ENCODE measurements around the gene OR10A2. TPM values are rescaled to one million over a fixed set of nuclear protein-coding genes. Genes with fewer than 3 reads are reported as not detected.

OR10A2 gene, protein sequence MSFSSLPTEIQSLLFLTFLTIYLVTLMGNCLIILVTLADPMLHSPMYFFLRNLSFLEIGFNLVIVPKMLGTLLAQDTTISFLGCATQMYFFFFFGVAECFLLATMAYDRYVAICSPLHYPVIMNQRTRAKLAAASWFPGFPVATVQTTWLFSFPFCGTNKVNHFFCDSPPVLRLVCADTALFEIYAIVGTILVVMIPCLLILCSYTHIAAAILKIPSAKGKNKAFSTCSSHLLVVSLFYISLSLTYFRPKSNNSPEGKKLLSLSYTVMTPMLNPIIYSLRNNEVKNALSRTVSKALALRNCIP
- total RNA-seq: not detected in 2 replicates

DNA sequence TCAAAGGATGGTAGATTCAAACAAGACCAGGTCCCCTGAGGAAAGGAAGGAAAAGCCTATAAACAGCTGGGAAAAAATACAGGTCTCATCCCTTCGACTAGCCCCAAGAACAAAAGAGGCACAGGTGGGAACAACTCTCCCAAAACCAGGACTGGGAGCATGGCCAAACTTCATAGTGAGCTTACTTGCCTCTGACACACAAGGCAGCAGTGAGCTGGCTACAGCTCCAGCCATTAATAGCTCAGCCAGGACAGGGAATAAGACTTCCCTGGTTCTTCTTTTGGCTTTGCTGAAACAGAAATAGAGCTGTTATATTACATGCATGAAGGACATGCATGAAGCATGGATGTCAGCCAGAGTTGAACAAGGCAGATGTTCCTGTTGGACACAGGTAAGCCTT lies at the start of gene OR10A2:
Gene OR10A2 (plus strand): TSS at position 97 of the 400 bp plus-strand sequence. CDS start 6,698 bp downstream, outside the sequence.

DNA sequence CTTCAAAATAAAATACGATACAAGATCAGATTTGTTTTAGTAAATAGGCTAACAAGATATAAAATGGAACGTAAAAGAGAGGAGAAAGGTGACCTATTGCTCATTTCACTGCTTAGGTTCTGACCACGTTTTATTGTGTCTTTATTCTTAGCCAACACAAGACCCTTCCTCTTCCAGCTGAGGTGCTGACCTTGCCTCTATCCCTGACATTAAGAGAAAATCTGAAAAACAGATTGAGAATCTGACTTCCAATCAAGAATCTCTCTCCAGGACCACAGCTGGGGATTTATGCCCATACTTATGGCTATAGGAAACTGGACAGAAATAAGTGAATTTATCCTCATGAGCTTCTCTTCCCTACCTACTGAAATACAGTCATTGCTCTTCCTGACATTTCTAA lies 17.5 kb upstream of the OR10A2 start, which contains the start of gene OR10A5:
Gene OR10A5 (plus strand): TSS at position 301 of the 400 bp plus-strand sequence. CDS start 0 bp downstream, at position 301.

DNA sequence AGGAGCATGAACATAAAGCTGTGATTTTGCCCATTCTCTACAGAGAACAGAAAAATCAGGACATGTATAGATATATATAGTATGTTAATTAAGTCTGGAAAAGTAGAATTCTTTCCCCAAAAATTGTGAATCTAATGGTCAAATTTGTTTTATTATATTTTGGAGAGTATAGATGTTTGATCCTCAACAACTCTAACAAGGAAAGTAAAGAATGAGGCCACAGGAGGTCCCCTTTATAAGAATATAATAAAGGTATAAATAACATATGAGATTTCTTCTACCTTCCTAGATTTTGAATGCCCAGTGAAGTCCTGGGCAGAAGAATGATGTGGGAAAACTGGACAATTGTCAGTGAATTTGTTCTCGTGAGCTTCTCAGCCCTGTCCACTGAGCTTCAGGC lies 13.5 kb downstream of the OR10A2 start, which contains the start of gene OR10A4:
Gene OR10A4 (plus strand): TSS at position 301 of the 400 bp plus-strand sequence. CDS start 23 bp downstream, at position 324.

DNA sequence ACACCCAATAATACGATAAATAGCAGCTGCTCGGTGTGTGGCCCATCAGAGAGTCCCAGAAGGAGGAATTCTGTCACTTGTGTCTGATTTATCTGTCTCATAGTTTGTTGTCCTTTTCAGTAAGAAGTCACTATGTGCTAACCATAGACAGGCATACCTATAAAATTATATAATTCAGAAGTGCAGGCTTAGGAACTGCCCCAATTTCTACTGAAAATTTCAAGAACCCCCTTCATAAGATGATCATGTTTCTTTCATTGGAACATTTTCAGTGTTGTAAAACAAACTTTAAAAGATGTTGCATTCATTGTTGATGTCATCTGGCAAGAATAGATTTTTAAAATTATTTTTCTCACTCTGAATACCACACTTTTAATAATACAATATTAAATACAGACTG lies 29.5 kb downstream of the OR10A2 start, which contains the start of gene OR2D2:
Gene OR2D2 (minus strand): TSS at position 101 of the 400 bp plus-strand sequence. CDS start 0 bp downstream, at position 101.

DNA sequence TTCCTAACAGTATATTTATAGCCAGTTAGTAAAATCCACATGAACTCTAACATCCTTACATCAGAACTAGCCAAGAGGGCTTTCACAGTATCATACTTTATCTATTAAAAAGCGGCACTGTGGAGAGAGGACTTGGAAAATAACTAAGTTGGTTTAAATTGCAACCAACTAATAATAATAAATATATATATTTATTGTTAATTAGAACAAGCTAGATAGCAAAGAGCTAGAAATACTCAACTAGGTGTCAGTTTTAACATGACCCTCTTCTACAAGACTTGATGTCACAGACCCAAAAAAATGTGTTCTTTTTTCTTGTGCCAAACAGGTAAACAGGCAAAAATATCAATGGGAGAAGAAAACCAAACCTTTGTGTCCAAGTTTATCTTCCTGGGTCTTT lies 57.8 kb downstream of the OR10A2 start, which contains the start of gene OR2D3:
Gene OR2D3 (plus strand): TSS at position 301 of the 400 bp plus-strand sequence. CDS start 0 bp downstream, at position 301.

Other genes starting within 250 kb of the OR10A2 start
- 35.5 and 214 TPM in 2 replicates for gene TPP1, start 243.6 kb upstream of the OR10A2 start, total RNA-seq
- 20.2 and 92.1 TPM in 2 replicates for gene DCHS1, start 207.2 kb upstream of the OR10A2 start, total RNA-seq
- 64.3 and 65.7 TPM in 2 replicates for gene MRPL17, start 179.7 kb upstream of the OR10A2 start, total RNA-seq
- gene OR2AG2, start 91.1 kb upstream of the OR10A2 start, total RNA-seq: under 0.01 and 0.31 TPM in 2 replicates
- gene OR2AG1, start 80.0 kb upstream of the OR10A2 start, total RNA-seq: under 0.01 TPM in 1 of 2 replicates, not detected in the other
- 0.16 and 0.38 TPM in 2 replicates for gene OR6A2, start 63.4 kb upstream of the OR10A2 start, total RNA-seq
- gene OR10A5, start 17.4 kb upstream of the OR10A2 start, total RNA-seq: not detected in 2 replicates
- not detected in 2 replicates for gene OR10A4, start 13.6 kb downstream of the OR10A2 start, total RNA-seq
- gene OR2D2, start 29.4 kb downstream of the OR10A2 start, total RNA-seq: 0.16 and 0.19 TPM in 2 replicates
- not detected in 2 replicates for gene OR2D3, start 57.9 kb downstream of the OR10A2 start, total RNA-seq
- gene ZNF215, start 63.4 kb downstream of the OR10A2 start, total RNA-seq: 1.4 and 2.3 TPM in 2 replicates
- gene ZNF214, start 157.3 kb downstream of the OR10A2 start, total RNA-seq: 0.65 and 1.8 TPM in 2 replicates
- under 0.01 TPM in 1 of 2 replicates, not detected in the other for gene NLRP14, start 157.4 kb downstream of the OR10A2 start, total RNA-seq
- not detected in 2 replicates for gene RBMXL2, start 225.9 kb downstream of the OR10A2 start, total RNA-seq